Endothelial cell (in vitro differentiated cells): ENCODE data around the gene GYPC. TPM values are rescaled to one million over a fixed set of nuclear protein-coding genes. Genes with fewer than 3 reads are reported as not detected.

Experiments
- DNase-seq: peaks from one replicate; pipeline ENCODE4 v3.0.0; 2021; ENCODE audit warnings: low spot score
- H3K27ac Mint-ChIP-seq: one replicate; pipeline ENCODE4 v1.8.0; 2021; ENCODE audit warnings: mixed read lengths, inconsistent platforms; ENCODE audit not compliant: unreplicated experiment
- H3K27me3 Mint-ChIP-seq: one replicate; pipeline ENCODE4 v1.8.0; 2021; ENCODE audit warnings: mild to moderate bottlenecking, moderate library complexity, mixed read lengths, inconsistent platforms; ENCODE audit not compliant: unreplicated experiment
- H3K36me3 Mint-ChIP-seq: one replicate; pipeline ENCODE4 v1.8.0; 2021; ENCODE audit warnings: mild to moderate bottlenecking, low read depth, mixed read lengths, inconsistent platforms; ENCODE audit not compliant: unreplicated experiment
- H3K4me1 Mint-ChIP-seq: one replicate; pipeline ENCODE4 v1.8.0; 2021; ENCODE audit warnings: mild to moderate bottlenecking, mixed read lengths, inconsistent platforms; ENCODE audit not compliant: unreplicated experiment
- H3K4me3 Mint-ChIP-seq: one replicate; pipeline ENCODE4 v1.8.0; 2021; ENCODE audit warnings: mild to moderate bottlenecking, mixed read lengths, inconsistent platforms; ENCODE audit not compliant: unreplicated experiment
- H3K9me3 Mint-ChIP-seq: one replicate; pipeline ENCODE4 v1.8.0; 2021; ENCODE audit warnings: mixed read lengths, inconsistent platforms; ENCODE audit not compliant: unreplicated experiment
- total RNA-seq: library from RNA; stranded (reverse); fragmentation: NEBNext Ultra II Directional; extraction: Animal tissue kit (Norgen Biotek cat#: 25700); gene quantifications from one replicate; pipeline ENCODE4 v1.2.1, GENCODE V29; 2021; ENCODE audit not compliant: unreplicated experiment
- TF ChIP-seq, protein P1 (sequence below): fragments of 200-600 bp; sonication (generic); IDR thresholded peaks from one replicate; pipeline ENCODE4 v1.5.0; 2021; ENCODE audit warnings: antibody characterized with exemption; ENCODE audit not compliant: unreplicated experiment

Gene GYPC
- total RNA-seq, 1 donor from 2014 or later: 154 TPM

DNA sequence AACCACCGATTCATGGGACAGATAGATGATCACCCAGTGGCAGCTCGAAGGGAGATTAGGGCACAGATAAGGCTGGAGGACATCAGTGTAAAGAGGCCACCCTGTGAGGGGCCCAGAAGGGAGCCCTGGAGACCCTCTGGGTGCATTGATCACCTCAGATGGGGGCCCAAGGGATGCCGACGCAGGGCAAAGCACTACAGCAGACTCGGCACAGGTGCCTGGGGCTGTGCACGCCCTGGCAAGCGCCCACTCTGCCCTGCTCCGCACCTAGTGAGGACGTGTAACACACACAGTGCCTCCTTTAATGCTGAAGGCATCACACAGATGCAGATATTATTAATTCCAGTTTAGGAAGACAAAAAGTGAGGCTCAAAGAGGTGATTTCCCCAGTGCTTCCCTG lies 9.5 kb downstream of the GYPC start:
- DNase-seq: no peak
- no peaks in the 10 kb centered on the region for H3K9me3 Mint-ChIP-seq
- H3K4me1 Mint-ChIP-seq: peaks cover 37% of the 10 kb centered on the region
- peak overlapping the region; percentile 47 for H3K4me3 Mint-ChIP-seq
- TF ChIP-seq, protein P1, sequence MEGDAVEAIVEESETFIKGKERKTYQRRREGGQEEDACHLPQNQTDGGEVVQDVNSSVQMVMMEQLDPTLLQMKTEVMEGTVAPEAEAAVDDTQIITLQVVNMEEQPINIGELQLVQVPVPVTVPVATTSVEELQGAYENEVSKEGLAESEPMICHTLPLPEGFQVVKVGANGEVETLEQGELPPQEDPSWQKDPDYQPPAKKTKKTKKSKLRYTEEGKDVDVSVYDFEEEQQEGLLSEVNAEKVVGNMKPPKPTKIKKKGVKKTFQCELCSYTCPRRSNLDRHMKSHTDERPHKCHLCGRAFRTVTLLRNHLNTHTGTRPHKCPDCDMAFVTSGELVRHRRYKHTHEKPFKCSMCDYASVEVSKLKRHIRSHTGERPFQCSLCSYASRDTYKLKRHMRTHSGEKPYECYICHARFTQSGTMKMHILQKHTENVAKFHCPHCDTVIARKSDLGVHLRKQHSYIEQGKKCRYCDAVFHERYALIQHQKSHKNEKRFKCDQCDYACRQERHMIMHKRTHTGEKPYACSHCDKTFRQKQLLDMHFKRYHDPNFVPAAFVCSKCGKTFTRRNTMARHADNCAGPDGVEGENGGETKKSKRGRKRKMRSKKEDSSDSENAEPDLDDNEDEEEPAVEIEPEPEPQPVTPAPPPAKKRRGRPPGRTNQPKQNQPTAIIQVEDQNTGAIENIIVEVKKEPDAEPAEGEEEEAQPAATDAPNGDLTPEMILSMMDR: no peak
- peaks cover 31% of the 10 kb centered on the region for H3K36me3 Mint-ChIP-seq
- H3K27ac Mint-ChIP-seq: no peak overlapping the region
- peaks cover 17% of the 10 kb centered on the region for H3K27me3 Mint-ChIP-seq

DNA sequence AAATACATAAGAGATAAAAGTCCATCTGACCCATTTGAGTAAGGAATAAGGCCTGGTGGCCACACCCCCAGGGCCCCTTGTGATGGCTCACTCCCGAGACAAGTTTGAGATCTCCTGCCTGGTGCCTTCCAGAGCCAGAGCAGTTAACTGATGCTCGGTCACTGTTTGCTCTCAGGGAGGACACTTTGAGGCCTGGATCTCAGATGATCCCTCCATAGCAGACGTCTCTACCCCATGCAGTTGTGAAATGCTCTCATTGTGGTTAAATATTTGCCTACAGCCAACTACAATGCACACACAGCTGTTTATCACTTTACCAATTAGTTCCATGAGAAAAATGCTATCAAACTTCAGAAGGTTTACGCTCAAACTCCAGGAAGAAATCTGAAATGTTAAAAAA lies 12.3 kb downstream of the GYPC start:
- H3K4me1 Mint-ChIP-seq: peaks cover 27% of the 10 kb centered on the region
- no peak for DNase-seq
- peaks cover 16% of the 10 kb centered on the region for H3K27me3 Mint-ChIP-seq
- TF ChIP-seq, protein P1: no peak
- peaks cover 25% of the 10 kb centered on the region for H3K36me3 Mint-ChIP-seq
- H3K4me3 Mint-ChIP-seq: no peak overlapping the region
- H3K9me3 Mint-ChIP-seq: no peaks in the 10 kb centered on the region
- H3K27ac Mint-ChIP-seq: no peak overlapping the region

DNA sequence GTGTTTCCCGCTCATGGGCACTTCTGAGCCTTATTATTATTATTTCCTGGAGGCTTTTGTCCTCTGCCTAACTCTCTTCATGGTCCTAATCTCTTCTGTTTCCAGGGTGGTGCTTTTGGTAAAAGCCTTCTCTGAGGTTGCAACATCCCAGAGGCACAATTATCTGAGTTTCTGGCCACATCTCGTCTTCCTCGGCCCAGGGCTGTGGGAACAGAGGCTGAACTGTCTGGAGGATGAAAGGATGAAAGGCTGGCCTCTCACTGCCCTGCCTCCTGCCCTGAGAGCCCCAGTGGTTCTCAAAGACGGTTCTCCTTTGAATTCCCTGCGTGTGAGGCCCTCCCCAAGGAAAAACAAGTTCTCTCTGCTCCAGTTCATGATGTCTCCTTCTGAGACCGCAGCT lies 13.8 kb downstream of the GYPC start:
- Mint-ChIP-seq H3K9me3 (no peaks in the 10 kb centered on the region), H3K4me3 (no peak overlapping the region), H3K36me3 (peaks cover 29% of the 10 kb centered on the region), H3K4me1 (peaks cover 24% of the 10 kb centered on the region), H3K27ac (no peak overlapping the region), H3K27me3 (peaks cover 14% of the 10 kb centered on the region)
- TF ChIP-seq, protein P1: no peak
- no peak for DNase-seq

DNA sequence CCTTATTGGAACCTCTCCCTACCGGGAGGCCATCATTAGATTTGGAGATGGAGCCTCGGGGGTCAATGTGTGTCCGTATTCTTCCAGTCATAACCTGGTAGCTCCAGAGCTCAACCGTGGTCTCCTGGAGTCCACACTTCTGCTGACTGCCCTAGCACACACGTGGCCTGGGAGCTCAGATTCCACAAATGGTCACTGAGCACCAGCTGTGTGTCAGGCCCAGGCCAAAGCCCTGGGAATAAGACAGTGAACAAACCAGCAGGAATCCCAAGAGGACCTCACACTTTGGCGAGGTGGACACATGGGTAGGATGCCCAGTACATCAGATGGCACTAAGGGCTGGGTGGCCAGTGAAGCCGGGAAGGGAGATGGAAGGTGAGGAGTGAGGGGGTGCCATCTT lies 15.5 kb downstream of the GYPC start:
- Mint-ChIP-seq H3K4me3 (no peak overlapping the region), H3K27ac (no peak overlapping the region), H3K4me1 (peaks cover 22% of the 10 kb centered on the region), H3K36me3 (peaks cover 41% of the 10 kb centered on the region), H3K27me3 (peaks cover 18% of the 10 kb centered on the region), H3K9me3 (peaks cover 7% of the 10 kb centered on the region)
- TF ChIP-seq, protein P1: no peak
- DNase-seq: no peak

DNA sequence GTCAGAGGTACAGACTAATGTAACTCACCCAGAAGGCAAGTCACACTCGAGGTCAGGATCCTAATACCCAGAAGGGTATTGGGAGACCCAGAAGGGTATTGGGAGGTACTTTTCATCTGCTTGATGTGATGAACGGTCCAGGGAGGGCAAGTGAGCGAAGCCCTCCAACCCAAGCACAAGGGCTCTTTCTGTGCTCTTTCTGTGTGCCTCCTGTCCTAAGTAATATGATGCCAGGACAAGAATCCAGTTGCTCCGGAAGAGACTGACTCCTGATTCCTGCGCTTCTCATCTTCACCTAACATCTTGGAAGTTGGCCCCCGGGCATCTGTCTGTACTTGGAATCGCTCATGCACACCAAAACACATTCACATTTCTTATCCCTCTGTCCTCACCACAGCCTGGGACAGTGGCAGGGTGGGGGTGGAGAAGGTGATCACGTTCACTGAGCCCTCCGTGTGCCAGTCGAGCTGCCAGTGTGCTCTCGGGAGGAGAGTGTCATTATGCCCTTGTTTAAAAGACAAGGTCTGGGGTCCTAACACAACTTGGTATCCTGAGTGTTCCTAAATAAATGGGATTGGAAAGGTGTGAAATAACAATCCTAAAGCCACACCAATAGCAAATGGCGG lies 17.1 kb downstream of the GYPC start:
- no peak overlapping the region for H3K27ac Mint-ChIP-seq
- H3K4me3 Mint-ChIP-seq: peak overlapping the region; percentile 69
- TF ChIP-seq, protein P1: no peak
- peaks cover 46% of the 10 kb centered on the region for H3K36me3 Mint-ChIP-seq
- peaks cover 15% of the 10 kb centered on the region for H3K27me3 Mint-ChIP-seq
- peaks cover 7% of the 10 kb centered on the region for H3K9me3 Mint-ChIP-seq
- no peak for DNase-seq
- peaks cover 21% of the 10 kb centered on the region for H3K4me1 Mint-ChIP-seq
